Activated effector memory CD4-positive, alpha-beta T cell treated with Interleukin-2 at 50 U/mL for 16 hours (primary cell): ENCODE measurements around the gene MRGPRF.
A peak's percentile ranks its signal among the peaks of the same experiment; 100 is the strongest.
"Not testable (repeated sequence)": the region's sequence is repeated elsewhere in the genome, so short reads cannot be mapped to it uniquely, and the experiment has no call there.

ENCODE experiments used
- DNase-seq: peaks from one replicate; pipeline ENCODE4 v3.0.0-alpha.2; 2020

The MRGPRF gene

GRCh38 chr11:68980776-68981065 lies 32.3 kb downstream of the MRGPRF start, which contains the start of gene MRGPRD:
Gene MRGPRD (minus strand): TSS chr11:68980986. CDS start chr11:68980986, 0 bp downstream.
- DNase-seq: no peak

- no peak for DNase-seq
These were observed 32.9 kb downstream of the MRGPRF start for GRCh38 chr11:68979931-68980775.

DNA sequence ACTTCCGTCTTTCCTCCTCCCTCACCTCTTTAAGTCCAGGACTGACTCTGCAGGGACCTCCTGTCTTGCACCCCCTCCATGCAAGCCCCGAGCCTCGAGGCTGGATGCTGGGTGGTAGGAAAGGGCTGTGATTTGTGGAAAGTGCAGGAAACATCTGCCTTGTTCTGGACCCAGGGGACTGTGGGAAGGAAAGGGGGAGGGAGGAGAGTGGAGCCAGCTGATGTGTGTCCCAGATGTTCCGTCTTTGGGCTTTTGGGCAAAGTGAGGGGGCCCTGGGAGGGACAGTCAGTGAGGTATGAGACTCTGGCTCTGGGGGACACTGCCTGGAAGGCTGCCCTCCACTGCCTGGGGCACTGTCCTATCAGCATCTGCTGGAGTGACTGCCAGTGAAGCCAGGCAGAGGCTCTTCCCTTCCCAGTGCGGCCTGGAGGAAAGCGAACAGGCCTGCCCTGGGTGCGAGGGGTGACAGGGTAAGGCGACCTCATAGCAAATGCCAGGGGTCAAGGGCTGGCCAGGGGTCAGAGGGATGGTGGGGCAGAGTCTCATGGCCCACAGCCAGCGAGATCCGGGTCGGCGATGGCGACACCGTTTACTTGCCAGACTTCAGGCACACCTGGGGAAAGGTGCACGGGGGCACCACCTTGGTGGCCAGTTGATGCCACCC lies 34.0 kb downstream of the MRGPRF start:
- DNase-seq: no peak

DNA sequence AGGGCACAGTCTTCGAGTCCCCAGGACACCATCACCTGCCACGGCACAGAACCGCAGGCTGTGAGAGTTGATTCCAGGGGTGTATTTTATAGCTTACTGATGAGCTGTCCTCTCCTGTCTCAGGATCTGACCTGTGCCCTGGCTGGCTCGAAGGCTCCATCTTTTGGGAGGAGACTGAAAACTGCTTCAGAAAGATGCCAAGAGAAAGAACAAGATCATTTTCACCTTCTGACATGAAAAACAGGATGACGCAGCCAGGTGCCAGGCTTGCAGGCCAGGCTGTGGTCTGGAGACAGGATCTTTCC lies 34.5 kb downstream of the MRGPRF start:
- DNase-seq: no peak

DNA sequence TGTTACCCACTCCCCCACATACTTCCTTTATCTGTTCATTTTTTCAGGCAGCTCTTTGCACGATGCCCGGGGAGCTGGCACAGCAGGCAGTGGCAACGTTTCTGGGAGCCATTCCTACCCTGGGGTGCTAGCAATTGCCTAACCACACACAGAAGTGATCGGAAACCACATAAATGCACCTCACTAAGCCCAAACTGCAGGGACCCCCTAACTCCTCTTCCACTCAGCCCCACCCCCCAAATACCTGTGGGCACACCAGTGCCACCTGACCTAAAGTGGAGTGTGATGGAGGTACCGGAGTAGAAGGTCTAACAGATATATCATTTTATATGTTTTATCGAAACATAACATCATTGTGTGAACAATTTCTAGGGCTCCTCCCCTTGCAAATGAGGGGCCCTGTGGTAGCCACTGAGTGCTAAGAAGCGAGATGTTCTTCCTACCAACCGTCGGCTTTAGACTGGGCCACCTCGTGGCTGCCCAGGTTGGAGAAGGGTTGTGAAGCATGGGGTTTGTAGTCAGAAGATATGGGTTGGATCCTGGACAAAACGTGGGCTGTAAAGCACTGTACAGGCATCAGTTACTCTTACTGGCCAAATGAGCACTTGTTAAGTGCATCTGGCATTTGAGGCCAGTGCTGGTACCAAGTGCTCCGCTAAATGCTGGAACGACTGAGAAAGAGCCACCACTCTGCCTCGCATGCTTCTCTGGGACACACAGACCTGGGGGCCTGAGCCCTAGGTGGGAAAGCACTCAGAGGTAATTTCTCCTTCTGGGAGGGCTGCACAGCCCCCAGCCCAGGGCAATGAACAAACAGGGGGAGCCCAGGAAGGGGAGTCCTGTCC lies 35.0 kb downstream of the MRGPRF start:
- no peak for DNase-seq

DNA sequence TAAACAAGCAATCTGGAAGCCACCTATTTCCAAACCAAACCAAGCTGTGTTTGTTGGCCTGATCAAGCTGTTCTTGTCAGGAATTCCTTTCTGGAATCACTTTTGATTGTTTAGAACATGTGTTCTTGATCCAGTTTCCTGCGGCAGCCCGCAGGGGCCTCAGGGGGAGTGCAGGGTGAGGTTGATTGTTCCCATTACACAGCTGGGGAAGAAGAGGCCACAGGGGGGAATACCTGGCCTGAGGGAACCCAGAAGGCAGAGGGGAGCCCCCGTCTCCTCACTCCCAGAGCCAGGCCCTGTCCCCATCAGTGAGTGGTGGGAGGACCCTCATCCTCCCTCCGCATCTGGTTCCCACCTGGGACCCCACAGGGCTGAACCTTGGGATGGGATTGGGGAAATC lies 36.5 kb downstream of the MRGPRF start:
- no peak for DNase-seq

- DNase-seq: no peak
These were observed 37.0 kb downstream of the MRGPRF start for GRCh38 chr11:68976095-68976494.

DNA sequence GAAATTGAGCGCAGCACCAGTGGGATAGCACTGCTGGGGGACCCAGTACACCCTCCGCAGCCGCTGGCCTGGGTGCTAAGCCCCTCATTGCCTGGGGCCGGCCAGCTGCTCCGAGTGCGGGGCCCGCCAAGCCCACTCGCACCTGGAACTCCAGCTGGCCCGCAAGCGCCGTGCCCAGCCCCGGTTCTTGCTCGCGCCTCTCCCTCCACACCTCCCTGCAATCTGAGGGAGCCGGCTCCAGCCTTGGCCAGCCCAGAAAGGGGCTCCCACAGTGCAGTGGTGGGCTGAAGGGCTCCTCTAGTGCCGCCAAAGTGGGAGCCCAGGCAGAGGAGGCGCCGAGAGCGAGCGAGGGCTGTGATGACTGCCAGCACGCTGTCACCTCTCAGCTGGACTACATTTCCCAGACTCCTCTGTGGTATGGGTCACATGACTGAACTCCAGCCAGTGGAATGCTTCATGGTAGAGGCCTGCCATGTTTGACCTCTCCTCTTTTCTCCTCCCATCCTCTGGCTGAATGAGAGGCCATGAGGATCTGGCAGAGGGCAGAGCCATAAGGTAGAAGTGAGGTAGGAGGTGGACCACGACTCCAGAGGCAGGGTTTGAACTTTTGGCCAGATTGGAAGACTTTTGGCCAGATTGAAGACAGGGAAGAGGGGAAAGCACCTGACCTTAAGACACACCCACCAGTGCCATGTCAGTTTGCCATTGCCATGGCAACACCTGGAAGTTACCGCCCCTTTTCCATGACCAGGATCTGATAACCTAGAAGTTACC lies 38.4 kb downstream of the MRGPRF start:
- no peak for DNase-seq

DNA sequence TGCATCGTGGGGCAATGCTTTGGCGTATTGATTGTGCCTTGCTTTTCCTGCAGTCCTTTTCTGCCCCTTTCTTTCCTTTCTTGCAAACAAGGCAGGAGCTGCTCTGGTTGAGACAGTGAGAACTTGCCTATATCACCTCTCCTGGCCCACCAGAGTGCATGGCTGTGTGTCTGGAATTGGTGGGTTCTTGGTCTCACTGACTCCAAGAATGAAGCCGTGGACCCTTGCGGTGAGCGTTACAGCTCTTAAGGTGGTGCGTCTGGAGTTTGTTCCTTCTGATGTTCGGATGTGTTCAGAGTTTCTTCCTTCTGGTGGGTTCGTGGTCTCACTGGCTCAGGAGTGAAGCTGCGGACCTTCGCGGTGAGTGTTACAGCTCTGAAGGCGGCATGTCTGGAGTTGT lies 39.3 kb downstream of the MRGPRF start:
- not testable (repeated sequence) for DNase-seq

- DNase-seq: no peak
These were observed 39.8 kb downstream of the MRGPRF start for GRCh38 chr11:68973219-68973618.

DNA sequence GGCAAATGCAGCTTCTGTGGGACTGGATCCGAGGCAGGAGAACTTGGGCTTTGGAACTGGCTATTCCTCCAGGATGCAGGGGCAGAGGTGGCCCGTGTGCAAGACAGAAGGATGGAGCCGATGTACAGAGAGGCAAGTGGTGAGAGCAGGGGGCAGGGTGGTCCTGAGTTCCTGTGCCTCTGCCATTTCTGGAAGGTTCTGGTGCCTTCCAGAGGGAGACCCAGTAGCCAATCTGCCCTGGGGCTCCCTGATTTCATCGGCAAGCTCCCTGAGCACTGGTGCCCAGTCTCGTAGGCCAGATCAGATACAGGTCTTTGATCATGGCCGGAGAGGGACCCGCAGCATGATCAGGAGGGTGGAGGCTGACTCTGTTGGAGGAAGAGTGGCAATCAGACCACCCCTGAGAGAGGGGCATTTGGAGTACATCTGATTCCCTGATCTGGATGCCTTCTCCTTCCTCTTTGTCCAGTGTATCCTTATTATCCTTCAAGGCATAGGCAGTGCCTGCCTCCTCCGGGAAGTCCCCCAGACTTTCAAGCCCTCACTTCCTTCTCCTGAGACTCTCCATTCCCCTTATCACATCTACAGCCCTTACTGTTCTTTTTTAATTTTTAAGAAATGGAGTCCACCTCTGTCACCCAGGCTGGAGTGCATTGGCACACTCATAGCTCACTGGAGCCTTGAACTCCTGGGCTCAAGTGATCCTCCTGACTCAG lies 42.0 kb downstream of the MRGPRF start:
- no peak for DNase-seq

GRCh38 chr11:68969386-68969785 lies 43.7 kb downstream of the MRGPRF start:
- DNase-seq: no peak

- DNase-seq: no peak
These were observed 44.5 kb downstream of the MRGPRF start for GRCh38 chr11:68968306-68969250.

GRCh38 chr11:68966894-68967780 lies 45.9 kb downstream of the MRGPRF start:
- no peak for DNase-seq

GRCh38 chr11:68965901-68966853 lies 46.9 kb downstream of the MRGPRF start:
- DNase-seq: peak; percentile 31

DNA sequence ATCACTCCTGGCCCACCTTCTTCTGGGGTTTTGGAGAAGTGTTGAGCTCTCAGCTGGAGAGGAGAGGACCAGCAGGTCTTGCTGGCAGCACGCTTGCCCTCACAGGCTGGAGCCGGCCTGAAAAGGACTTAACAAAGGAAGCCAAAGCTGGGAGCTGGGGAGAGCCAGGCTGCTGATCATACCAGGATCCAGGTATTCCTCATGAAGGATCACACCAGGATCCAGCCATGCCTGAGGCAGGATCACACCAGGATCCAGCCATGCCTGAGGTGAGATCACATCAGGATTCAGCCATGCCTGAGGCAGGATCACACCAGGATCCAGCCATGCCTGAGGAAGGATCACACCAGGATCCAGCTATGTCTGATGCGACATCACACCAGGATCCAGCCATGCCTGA lies 49.3 kb downstream of the MRGPRF start:
- DNase-seq: no peak

DNA sequence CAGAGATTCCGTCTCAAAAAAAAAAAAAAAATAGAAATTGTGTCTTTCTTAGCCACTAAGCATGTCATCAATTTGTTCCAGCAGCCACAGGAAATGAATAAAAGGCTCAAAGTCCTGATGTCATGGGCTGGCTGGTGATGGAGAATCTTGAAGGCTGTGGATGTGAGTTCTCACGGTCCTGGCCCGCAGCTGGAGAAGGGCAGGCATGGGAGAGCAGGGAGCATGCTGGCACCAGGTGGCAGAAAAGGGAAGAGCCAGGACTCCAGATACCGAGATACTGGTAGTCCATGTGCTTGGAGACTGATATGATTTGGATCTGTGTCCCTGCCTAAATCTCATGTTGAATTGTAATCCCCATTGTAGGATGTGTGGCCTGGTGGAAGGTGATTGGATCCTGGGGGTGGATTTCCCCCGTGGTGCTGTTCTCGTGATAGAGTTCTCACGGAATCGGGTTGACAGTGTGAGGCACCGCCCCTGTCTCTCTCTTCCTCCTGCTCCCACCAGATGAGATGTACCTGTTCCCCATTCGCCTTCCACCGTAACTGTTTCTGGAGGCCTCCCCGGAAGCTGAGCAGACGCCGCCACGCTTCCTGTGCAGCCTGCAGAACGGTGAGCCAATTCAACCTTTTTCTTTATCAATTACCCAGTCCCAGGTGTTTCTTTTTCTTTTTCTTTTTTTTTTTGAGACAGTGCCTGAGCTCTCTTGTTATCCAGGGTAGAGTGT lies 50.4 kb downstream of the MRGPRF start:
- peak; percentile 44 for DNase-seq

GRCh38 chr11:68961245-68961644 lies 51.8 kb downstream of the MRGPRF start:
- no peak for DNase-seq
